H1 (cell line): ENCODE results near the gene CLIC3. TPM values are rescaled to one million over a fixed set of nuclear protein-coding genes. Genes with fewer than 3 reads are reported as not detected.

Experiments
- CTCF ChIA-PET: fragments of 300-600 bp; sonication (Branson Sonifier 250); formaldehyde crosslinking; loops from one replicate; lab custom pipeline; 2021; ENCODE audit not compliant: partially characterized antibody; lab: Charles Lee
- POLR2A ChIA-PET: fragments of 300-600 bp; sonication (Branson Sonifier 250); formaldehyde crosslinking; loops from one replicate; lab custom pipeline; 2021; ENCODE audit warnings: inconsistent platforms; ENCODE audit not compliant: partially characterized antibody; lab: Charles Lee
- DNase-seq, 2 experiments: peaks; one replicate each; pipeline versions ENCODE4 v3.0.0 to v3.0.0-alpha.2; 2010 to 2022; ENCODE audit warnings: low spot score in 2 of 2, low read depth in 1 of 2, mixed read lengths in 1 of 2
- FAIRE-seq: peaks from 2 replicates; lab custom pipeline; 2011; peaks lifted over from hg19 to GRCh38; lab: Jason Lieb, UNC
- H2AFZ ChIP-seq: 2 replicates; pipeline ENCODE4 v1.8.1; 2012; ENCODE audit warnings: low read length, inconsistent platforms
- H2AK5ac ChIP-seq: 2 replicates; pipeline ENCODE4 v1.6.1; 2013; ENCODE audit warnings: low read depth, low read length
- H2BK120ac ChIP-seq: replicated peaks from 2 replicates; pipeline ENCODE3; 2013; ENCODE audit warnings: low read depth, low read length, inconsistent platforms
- H2BK12ac ChIP-seq: 2 replicates; pipeline ENCODE4 v1.6.1; 2013; ENCODE audit warnings: low read depth, low read length
- H2BK15ac ChIP-seq: 2 replicates; pipeline ENCODE4 v1.6.1; 2013; ENCODE audit warnings: low read length
- H2BK20ac ChIP-seq: 2 replicates; pipeline ENCODE4 v1.6.1; 2013; ENCODE audit warnings: low read length
- H2BK5ac ChIP-seq: 2 replicates; pipeline ENCODE4 v1.6.1; 2013; ENCODE audit warnings: low read depth, low read length
- H3K14ac ChIP-seq: 2 replicates; pipeline ENCODE4 v1.6.1; 2013; ENCODE audit warnings: inconsistent platforms; ENCODE audit not compliant: insufficient read length
- H3K18ac ChIP-seq: 2 replicates; pipeline ENCODE4 v1.6.1; 2013; ENCODE audit warnings: low read length; ENCODE audit errors: extremely low read depth
- H3K23ac ChIP-seq: 2 replicates; pipeline ENCODE4 v1.6.1; 2013; ENCODE audit warnings: inconsistent platforms; ENCODE audit not compliant: insufficient read length
- H3K23me2 ChIP-seq: 2 replicates; pipeline ENCODE4 v1.6.1; 2013; ENCODE audit warnings: low read depth, low read length
- H3K27ac ChIP-seq: 2 replicates; pipeline ENCODE4 v1.6.1; 2011; ENCODE audit warnings: low read depth, low read length, inconsistent platforms
- H3K27me3 ChIP-seq, 4 experiments: replicated peaks in 1 of 4; 1 replicate in 1 of 4; 2 replicates in 3 of 4; pipeline versions ENCODE4 v1.6.1 to v1.8.1; 2011 to 2013; ENCODE audit warnings: low read length in 3 of 4, mild to moderate bottlenecking in 3 of 4, inconsistent platforms in 2 of 4, mixed read lengths in 2 of 4, moderate library complexity in 1 of 4; ENCODE audit not compliant: control insufficient read depth in 3 of 4, insufficient read depth in 3 of 4; ENCODE audit errors: extremely low read depth in 1 of 4
- H3K36me3 ChIP-seq, 4 experiments: 2 replicates each; pipeline versions ENCODE4 v1.6.1 to v1.8.1; 2011 to 2013; ENCODE audit warnings: mild to moderate bottlenecking in 4 of 4, low read length in 3 of 4, moderate library complexity in 2 of 4, control low read depth in 1 of 4, inconsistent platforms in 1 of 4; ENCODE audit not compliant: insufficient read depth in 4 of 4, control insufficient read depth in 2 of 4
- H3K4ac ChIP-seq: replicated peaks from 2 replicates; pipeline ENCODE3; 2013; ENCODE audit warnings: low read length, low read depth, mixed read lengths, inconsistent platforms; ENCODE audit not compliant: insufficient read length
- H3K4me1 ChIP-seq, 4 experiments: replicated peaks in 1 of 4; 1 replicate in 1 of 4; 2 replicates in 3 of 4; pipeline versions ENCODE4 v1.6.1 to v1.8.1; 2011 to 2013; ENCODE audit warnings: low read length in 3 of 4, inconsistent platforms in 2 of 4, mixed read lengths in 1 of 4; ENCODE audit not compliant: insufficient read depth in 4 of 4, control insufficient read depth in 3 of 4
- H3K4me2 ChIP-seq, 2 experiments: 2 replicates each; pipeline versions ENCODE4 v1.6.1 to v1.8.1; 2011 to 2013; ENCODE audit warnings: low read depth in 2 of 2, low read length in 2 of 2, control low read depth in 1 of 2, inconsistent platforms in 1 of 2, mild to moderate bottlenecking in 1 of 2; ENCODE audit not compliant: insufficient read depth in 1 of 2
- H3K4me3 ChIP-seq, 4 experiments: fragments of 200-600, 300-600 bp in 1 of 4; sonication (generic), shearing (Covaris generic), sonication (Bioruptor Twin) in 1 of 4; 2 replicates each; pipeline versions ENCODE4 v1.5.1 to v1.8.1; 2011 to 2016; ENCODE audit warnings: low read length in 4 of 4, low read depth in 3 of 4, control low read depth in 2 of 4, inconsistent platforms in 2 of 4, mild to moderate bottlenecking in 2 of 4, mixed read lengths in 1 of 4, moderate library complexity in 1 of 4; ENCODE audit not compliant: insufficient read depth in 2 of 4; ENCODE audit errors: extremely low read depth in 1 of 4
- H3K56ac ChIP-seq: replicated peaks from 2 replicates; pipeline ENCODE3; 2013; ENCODE audit warnings: low read depth, mild to moderate bottlenecking, mixed read lengths, low read length, inconsistent platforms; ENCODE audit not compliant: insufficient read length
- H3K79me1 ChIP-seq: 2 replicates; pipeline ENCODE4 v1.6.1; 2013; ENCODE audit warnings: low read depth, low read length, control low read depth
- H3K79me2 ChIP-seq, 2 experiments: 2 replicates each; pipeline versions ENCODE4 v1.6.1 to v1.8.1; 2012 to 2013; ENCODE audit warnings: low read length in 2 of 2, mild to moderate bottlenecking in 2 of 2, inconsistent platforms in 1 of 2; ENCODE audit not compliant: insufficient read depth in 2 of 2, control insufficient read depth in 1 of 2
- H3K9ac ChIP-seq, 4 experiments: replicated peaks in 1 of 4; 1 replicate in 1 of 4; 2 replicates in 3 of 4; pipeline versions ENCODE4 v1.6.1 to v1.8.1; 2011 to 2013; ENCODE audit warnings: low read depth in 3 of 4, low read length in 3 of 4, control low read depth in 2 of 4, mild to moderate bottlenecking in 2 of 4, moderate library complexity in 2 of 4, inconsistent platforms in 1 of 4; ENCODE audit errors: extremely low read depth in 1 of 4
- H3K9me3 ChIP-seq, 2 experiments: 2 replicates each; pipeline versions ENCODE4 v1.6.1 to v1.8.1; 2012 to 2013; ENCODE audit warnings: mild to moderate bottlenecking in 2 of 2, moderate library complexity in 2 of 2, control low read depth in 1 of 2, inconsistent platforms in 1 of 2, low read depth in 1 of 2, low read length in 1 of 2, mixed read lengths in 1 of 2; ENCODE audit not compliant: insufficient read depth in 2 of 2
- H4K20me1 ChIP-seq, 2 experiments: replicated peaks in 1 of 2; 2 replicates each; pipeline versions ENCODE3 to v1.8.1; 2011 to 2013; ENCODE audit warnings: inconsistent platforms in 2 of 2, low read length in 2 of 2, mild to moderate bottlenecking in 1 of 2; ENCODE audit not compliant: insufficient read depth in 2 of 2, control insufficient read depth in 1 of 2
- H4K5ac ChIP-seq: 2 replicates; pipeline ENCODE4 v1.6.1; 2013; ENCODE audit warnings: low read length, low read depth, mixed read lengths, inconsistent platforms; ENCODE audit not compliant: insufficient read length
- H4K8ac ChIP-seq: 2 replicates; pipeline ENCODE4 v1.8.0; 2013; ENCODE audit warnings: mild to moderate bottlenecking, moderate library complexity, low read length, inconsistent platforms; ENCODE audit not compliant: insufficient read depth; ENCODE audit errors: extremely low read depth
- H4K91ac ChIP-seq: replicated peaks from 2 replicates; pipeline ENCODE3; 2013; ENCODE audit warnings: low read length, mixed read lengths, inconsistent platforms; ENCODE audit not compliant: insufficient read length
- BACH1 ChIP-seq: IDR thresholded peaks from 2 replicates; pipeline ENCODE4 v1.6.1; 2012; ENCODE audit warnings: low read length, improper control_type of control experiment
- BRCA1 ChIP-seq: IDR thresholded peaks from 2 replicates; pipeline ENCODE4 v1.6.1; 2012; ENCODE audit warnings: low read depth, low read length, improper control_type of control experiment
- CREB1 ChIP-seq: IDR thresholded peaks from 2 replicates; pipeline ENCODE4 v1.6.1; 2012; ENCODE audit warnings: inconsistent platforms
- GABPA ChIP-seq: IDR thresholded peaks from 2 replicates; pipeline ENCODE4 v1.6.1; 2011; ENCODE audit warnings: mild to moderate bottlenecking, low read length, moderate library complexity, borderline replicate concordance; ENCODE audit not compliant: insufficient read depth
- GTF2F1 ChIP-seq: IDR thresholded peaks from 2 replicates; pipeline ENCODE4 v1.6.1; 2012; ENCODE audit warnings: low read depth, low read length, improper control_type of control experiment, borderline replicate concordance
- KDM1A ChIP-seq: fragments of 200-600, 300-600 bp; sonication (generic); IDR thresholded peaks from 2 replicates; pipeline ENCODE4 v1.7.1; 2016; ENCODE audit warnings: mild to moderate bottlenecking, low read length, borderline replicate concordance
- POLR2AphosphoS5 ChIP-seq: IDR thresholded peaks from 2 replicates; pipeline ENCODE4 v1.6.1; 2011; ENCODE audit warnings: low read depth, low read length
- SIN3A ChIP-seq, 2 experiments: IDR thresholded peaks in 1 of 2; conservative IDR thresholded peaks in 1 of 2; 2 replicates each; pipeline ENCODE4 v1.6.1; 2011 to 2012; ENCODE audit warnings: low read length in 2 of 2, improper control_type of control experiment in 1 of 2, low read depth in 1 of 2, mild to moderate bottlenecking in 1 of 2
- SRF ChIP-seq: IDR thresholded peaks from 2 replicates; pipeline ENCODE4 v1.6.1; 2011; ENCODE audit warnings: mild to moderate bottlenecking, low read depth, low read length, moderate library complexity
- SUZ12 ChIP-seq: fragments of 200-600 bp; sonication (generic); IDR thresholded peaks from 2 replicates; pipeline ENCODE4 v1.6.1; 2012; ENCODE audit warnings: mild to moderate bottlenecking, inconsistent platforms, low read length, moderate library complexity, mixed read lengths
- ZNF274 ChIP-seq: IDR thresholded peaks from 2 replicates; pipeline ENCODE4 v1.7.0; 2012; ENCODE audit warnings: low read length, borderline replicate concordance; ENCODE audit errors: extremely low read depth
- WGBS, 2 experiments: shearing (Covaris generic) in 1 of 2; methylation state at CpG; one replicate each; pipeline versions ENCODE4 v1.1.6 to v1.1.7; 2013 to 2015; ENCODE audit warnings: low lambda C conversion rate in 2 of 2, mixed read lengths in 2 of 2, inconsistent platforms in 1 of 2, low coverage in 1 of 2, missing lambda C conversion rate in 1 of 2; ENCODE audit not compliant: insufficient replicate concordance in 2 of 2, insufficient coverage in 1 of 2, insufficient read length in 1 of 2; ENCODE audit errors: extremely low coverage in 1 of 2, missing lambda C conversion rate in 1 of 2; 5-methylcytosine and 5-hydroxymethylcytosine counted together
- polyA plus RNA-seq, 7 experiments: library from polyadenylated mRNA; depleted of rRNA in 3 of 7; stranded (reverse) in 5 of 7; unstranded in 2 of 7; fragments of >200 nt in 5 of 7; fragments of 200-250 nt in 2 of 7; gene quantifications; 1 replicate in 5 of 7; 2 replicates in 1 of 7; 4 replicates in 1 of 7; pipeline versions ENCODE4 v1.2.1 to v1.2.3, GENCODE V29; 2011 to 2013; ENCODE audit warnings: missing spikeins in 2 of 7, mixed read lengths in 2 of 7
- total RNA-seq: library from RNA; stranded (reverse); fragmentation: NEBNext Ultra II Directional; extraction: Animal tissue kit (Norgen Biotek cat#: 25700); gene quantifications from 2 replicates; pipeline ENCODE4 v1.2.1, GENCODE V29; 2021

Gene CLIC3
- total and polyA plus RNA-seq, 2 of the 8 experiments (the other 6 are each of a cell fraction or from before 2014, with no cell fraction given): 0.12 TPM; not detected in 1

- POLR2A ChIA-PET: interaction anchor here (1.0 to 1.9 kb wide), 6 partner anchors 15 to 213 kb away, joined by 3 to 6 read pairs (median 4); partner anchors contain the start of gene TUBB4B
- Histone ChIP-seq H4K20me1 (no peaks in the 10 kb centered on the region), H2BK20ac (no peak overlapping the region), H3K23me2 (peaks cover 4% of the 10 kb centered on the region; the same call in 1 of the 2 replicates), H4K8ac (no peak overlapping the region), H3K9ac (no peak overlapping the region), H2BK15ac (0 out of 2 replicates have a peak overlapping the region, but pooled peaks have one; percentile 40), H3K9me3 (no peaks in the 10 kb centered on the region), H3K4me2 (peak overlapping the region; percentile 39 to 91; a peak in 2 of 4 replicates), H2AFZ (no peak overlapping the region), H3K14ac (no peak overlapping the region), H3K79me1 (no peaks in the 10 kb centered on the region), H2BK120ac (no peak overlapping the region), H4K5ac (no peak overlapping the region), H3K79me2 (no peaks in the 10 kb centered on the region), H3K4me1 (peaks cover 0 to 11% (median 3%) of the 10 kb centered on the region in 4 experiments; a peak in 5 of 7 replicates), H2BK5ac (no peak overlapping the region), H3K56ac (no peak overlapping the region), H2BK12ac (peak overlapping the region; percentile 33; the same call in 1 of the 2 replicates), H3K18ac (0 out of 2 replicates have a peak overlapping the region, but pooled peaks have one; percentile 38), H3K27me3 (peaks cover 1 to 27% (median 15%) of the 10 kb centered on the region in 4 experiments; a peak in 6 of 7 replicates), H2AK5ac (no peak overlapping the region), H4K91ac (no peak overlapping the region), H3K36me3 (no peaks in the 10 kb centered on the region), H3K4me3 (peak overlapping the region in 1 of 4 experiments; percentile 78; a peak in 4 of 8 replicates), H3K4ac (no peak overlapping the region), H3K23ac (no peak overlapping the region), H3K27ac (no peak overlapping the region)
- peak; percentile 69 for FAIRE-seq
- DNase-seq: peak in 1 of 2 experiments; percentile 98
- 49% methylated on average over 19 of the region's 19 CpGs; no CpG with 5 or more reads in 1 of the 2 experiments for WGBS, 2 experiments
- CTCF ChIA-PET: interaction anchor here (0.6 to 8.5 kb wide), 84 partner anchors 8 to 1038 kb away, joined by 3 to 110 read pairs (median 5); partner anchors contain the start of genes AJM1, C8G, CLIC3 and GRIN1
- TF ChIP-seq CREB1 (peak; percentile 43), GTF2F1 (no peak), SUZ12 (no peak), SRF (no peak), BRCA1 (no peak), ZNF274 (no peak), BACH1 (no peak), POLR2AphosphoS5 (no peak), SIN3A (conservative IDR thresholded peaks at IDR 0.05 in 1 of 2, IDR thresholded peaks at IDR 0.05 in 1 of 2; ENCODE audit: low read depth in 1 of 2, low read length in 2 of 2) (no peak), GABPA (peak; percentile 63; the same call in 1 of the 2 replicates), KDM1A (no peak; the same call in 1 of the 2 replicates)
Observed at GRCh38 chr9:137029058-137029936, 32.9 kb upstream of the CLIC3 start.
